NB4 (cell line): ENCODE data around the gene CXXC1.

Experiments used
- DNase-seq: peaks from one replicate; pipeline ENCODE4 v3.0.0; 2010; ENCODE audit warnings: low read depth
- H3K4me3 ChIP-seq: one replicate; pipeline ENCODE4 v1.5.1; 2011; ENCODE audit warnings: mild to moderate bottlenecking, low read depth, low read length, moderate library complexity
- CTCF ChIP-seq: IDR thresholded peaks from one replicate; pipeline ENCODE4 v1.5.1; 2012; ENCODE audit warnings: low read depth, low read length
- MAX ChIP-seq: IDR thresholded peaks from 2 replicates; pipeline ENCODE4 v1.6.1; 2011; ENCODE audit warnings: low read depth, low read length
- MYC ChIP-seq: IDR thresholded peaks from 2 replicates; pipeline ENCODE4 v1.6.1; 2011; ENCODE audit warnings: low read depth, low read length
- POLR2A ChIP-seq: IDR thresholded peaks from 2 replicates; pipeline ENCODE4 v1.6.1; 2011; ENCODE audit warnings: mild to moderate bottlenecking; ENCODE audit not compliant: insufficient read length; ENCODE audit errors: extremely low read depth

Gene CXXC1

GRCh38 chr18:50282521-50283335 lies 4.8 kb downstream of the CXXC1 start:
- TF ChIP-seq POLR2A (no peak), CTCF (no peak), MAX (no peak), MYC (no peak)
- H3K4me3 ChIP-seq: no peak overlapping the region
- DNase-seq: no peak

GRCh38 chr18:50281972-50282520 lies 5.4 kb downstream of the CXXC1 start:
- peak overlapping the region; percentile 99 for H3K4me3 ChIP-seq
- TF ChIP-seq MAX (no peak), CTCF (no peak), POLR2A (no peak), MYC (no peak)
- DNase-seq: no peak

- TF ChIP-seq POLR2A (peak; percentile 77), CTCF (no peak), MYC (peak; percentile 46; the same call in 1 of the 2 replicates), MAX (peak; percentile 54)
- peak within 1 kb of the TSS; percentile 99 for H3K4me3 ChIP-seq
- peak; percentile 97 for DNase-seq
These were observed 6.1 kb downstream of the CXXC1 start, which contains the start of gene MBD1 for GRCh38 chr18:50281295-50281971. MBD1 (minus strand) TSS chr18:50281523; CDS start chr18:50279992, 1,531 bp downstream.

- no peak for TF ChIP-seq POLR2A
- no peak for TF ChIP-seq MAX
- TF ChIP-seq MYC: no peak
- no peak for TF ChIP-seq CTCF
- DNase-seq: no peak
- H3K4me3 ChIP-seq: peak overlapping the region; percentile 99
These were observed 6.7 kb downstream of the CXXC1 start for GRCh38 chr18:50280707-50281294.

GRCh38 chr18:50279752-50280151 lies 7.7 kb downstream of the CXXC1 start:
- DNase-seq: no peak
- peak overlapping the region; percentile 99 for H3K4me3 ChIP-seq
- TF ChIP-seq MAX (no peak), MYC (no peak), POLR2A (no peak), CTCF (no peak)
